Naive thymus-derived CD4-positive, alpha-beta T cell (primary cell): Measurements from ENCODE around the gene CHCHD10. TPM values are rescaled to one million over a fixed set of nuclear protein-coding genes. Genes with fewer than 3 reads are reported as not detected.

Source experiments
- ATAC-seq: fragments of 150-1000 bp; cut with Tn5 transposase; 2 replicates; pipeline ENCODE4 v1.10.0; 2021; ENCODE audit warnings: mild to moderate bottlenecking, moderate library complexity
- CTCF ChIA-PET: fragments of 350-600 bp; sonication (Branson Sonifier 250); formaldehyde crosslinking; loops from one replicate; lab custom pipeline; 2021; ENCODE audit warnings: antibody characterized with exemption; lab: Charles Lee
- POLR2A ChIA-PET: fragments of 350-600 bp; sonication (Branson Sonifier 250); formaldehyde crosslinking; loops from one replicate; lab custom pipeline; 2021; ENCODE audit warnings: antibody characterized with exemption, inconsistent platforms; lab: Charles Lee
- DNase-seq, 9 donors: peaks; one replicate each; pipeline versions ENCODE4 v3.0.0 to v3.0.0-alpha.2; 2020 to 2022; ENCODE audit warnings: mixed read lengths in 1 of 9
- H3K27ac ChIP-seq: one replicate; pipeline ENCODE4 v1.7.0; 2013; ENCODE audit warnings: mild to moderate bottlenecking, low read depth, low read length, moderate library complexity
- H3K27me3 ChIP-seq, 2 donors: one replicate each; pipeline ENCODE4 v1.7.0; 2013; ENCODE audit warnings: low read length in 2 of 2, mild to moderate bottlenecking in 2 of 2, moderate library complexity in 2 of 2; ENCODE audit not compliant: control insufficient read depth in 2 of 2, insufficient read depth in 2 of 2
- H3K36me3 ChIP-seq, 3 experiments: 1 replicate in 2 of 3; 2 replicates in 1 of 3; pipeline ENCODE4 v1.7.0; 2013; ENCODE audit warnings: low read length in 3 of 3, mild to moderate bottlenecking in 3 of 3, moderate library complexity in 1 of 3; ENCODE audit not compliant: insufficient read depth in 3 of 3, control insufficient read depth in 2 of 3
- H3K4me1 ChIP-seq, 2 donors: one replicate each; pipeline ENCODE4 v1.7.0; 2013; ENCODE audit warnings: low read length in 2 of 2, mild to moderate bottlenecking in 2 of 2, moderate library complexity in 1 of 2; ENCODE audit not compliant: control insufficient read depth in 2 of 2, insufficient read depth in 2 of 2
- H3K4me3 ChIP-seq: 2 replicates; pipeline ENCODE4 v1.7.0; 2013; ENCODE audit warnings: mild to moderate bottlenecking, low read length
- H3K9me3 ChIP-seq, 3 experiments: 1 replicate in 2 of 3; 2 replicates in 1 of 3; pipeline ENCODE4 v1.7.0; 2013; ENCODE audit warnings: low read length in 3 of 3; ENCODE audit not compliant: control insufficient read depth in 2 of 3
- H3K27ac Mint-ChIP-seq, 9 donors: one replicate each; pipeline ENCODE4 v1.8.0; 2020 to 2022; ENCODE audit warnings: mixed read lengths in 9 of 9, mild to moderate bottlenecking in 8 of 9, moderate library complexity in 5 of 9, inconsistent platforms in 2 of 9
- H3K27me3 Mint-ChIP-seq, 5 donors: one replicate each; pipeline ENCODE4 v1.8.0; 2021 to 2022; ENCODE audit warnings: mixed read lengths in 5 of 5, mild to moderate bottlenecking in 1 of 5
- H3K36me3 Mint-ChIP-seq, 5 donors: one replicate each; pipeline ENCODE4 v1.8.0; 2020 to 2022; ENCODE audit warnings: mixed read lengths in 5 of 5, mild to moderate bottlenecking in 3 of 5, inconsistent platforms in 1 of 5
- H3K4me1 Mint-ChIP-seq, 7 donors: one replicate each; pipeline ENCODE4 v1.8.0; 2020 to 2022; ENCODE audit warnings: mixed read lengths in 7 of 7, mild to moderate bottlenecking in 3 of 7, inconsistent platforms in 1 of 7
- H3K4me3 Mint-ChIP-seq, 10 donors: one replicate each; pipeline ENCODE4 v1.8.0; 2020 to 2022; ENCODE audit warnings: mild to moderate bottlenecking in 10 of 10, mixed read lengths in 10 of 10, moderate library complexity in 6 of 10, inconsistent platforms in 2 of 10
- H3K9me3 Mint-ChIP-seq, 11 donors: one replicate each; pipeline ENCODE4 v1.8.0; 2020 to 2022; ENCODE audit warnings: mixed read lengths in 11 of 11, mild to moderate bottlenecking in 4 of 11, inconsistent platforms in 1 of 11, moderate library complexity in 1 of 11
- intact Hi-C, 2 donors: fragments of 100-400 bp; cut with micrococcal nuclease; formaldehyde crosslinking; loops; one replicate each; pipeline ENCODE4 v1.15.1; 2023
- polyA plus RNA-seq, 2 donors: library from polyadenylated mRNA; unstranded; fragments of 300-500 nt; fragmentation: Illumina TruSeq; gene quantifications; one replicate each; pipeline ENCODE4 v1.2.3, GENCODE V29; 2021
- total RNA-seq, 6 experiments: library from RNA in 5 of 6; stranded (reverse) in 5 of 6; gene quantifications; 1 replicate in 5 of 6; 2 replicates in 1 of 6; pipeline ENCODE4 v1.2.3 and lab custom pipeline; 2021 to 2026

CHCHD10 gene
- total and polyA plus RNA-seq, 7 experiments from 2014 or later: 25.6 to 56.1 (median 42.2) TPM

DNA sequence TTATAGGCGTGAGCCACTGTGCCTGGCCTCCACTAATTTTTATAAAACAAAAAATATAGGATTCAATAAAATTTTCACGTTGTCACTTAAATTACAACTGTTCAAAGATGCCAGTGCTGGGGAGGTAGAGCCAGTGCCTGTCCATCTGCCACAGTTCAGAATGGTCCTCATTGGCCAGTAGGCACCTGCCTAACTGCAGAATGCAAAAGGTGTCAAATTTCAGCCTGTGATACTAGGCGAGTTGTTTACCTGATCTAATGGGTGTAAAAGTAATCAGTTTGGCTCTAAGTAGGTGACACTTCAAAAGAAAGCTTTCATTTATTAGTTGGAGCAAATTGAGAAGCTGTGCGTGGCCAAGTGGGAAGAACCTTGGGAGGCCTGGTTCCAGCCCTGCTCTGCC lies 21.3 kb upstream of the CHCHD10 start:
- H3K4me3 ChIP-seq: no peak overlapping the region
- CTCF ChIA-PET: interaction anchor here (0.5 to 1.5 kb wide), 4 partner anchors 20 to 212 kb away, joined by 3 read pairs; partner anchors contain the start of gene MIF
- H3K4me3 Mint-ChIP-seq: peak overlapping the region in 9 of 10 donors; percentile 8 to 94 (median 45)
- no peaks in the 10 kb centered on the region for H3K27me3 ChIP-seq
- no peaks in the 10 kb centered on the region for H3K27me3 Mint-ChIP-seq
- peaks cover 3 to 22% (median 7%) of the 10 kb centered on the region in 5 donors for H3K36me3 Mint-ChIP-seq
- POLR2A ChIA-PET: interaction anchor here (0.6 to 6.4 kb wide), 3 partner anchors 18 to 68 kb away, joined by 3 to 62 read pairs (median 4); partner anchors contain the start of genes CHCHD10, MMP11 and SLC2A11
- intact Hi-C loops: loop anchor here in 1 of 2 donors (5.0 kb wide), 1 partner anchor 68 kb away; the partner anchor contains the start of gene SLC2A11
- ATAC-seq (no peak), DNase-seq (no peak)
- no peaks in the 10 kb centered on the region for H3K9me3 Mint-ChIP-seq
- H3K4me1 ChIP-seq: peaks cover 11 to 16% of the 10 kb centered on the region in 2 donors
- peaks cover 0 to 35% (median 0%) of the 10 kb centered on the region in 3 experiments for H3K36me3 ChIP-seq
- H3K4me1 Mint-ChIP-seq: peaks cover 21 to 64% (median 55%) of the 10 kb centered on the region in 7 donors
- peak overlapping the region in 1 of 9 donors; percentile 25 for H3K27ac Mint-ChIP-seq
- no peaks in the 10 kb centered on the region for H3K9me3 ChIP-seq
- no peak overlapping the region for H3K27ac ChIP-seq

DNA sequence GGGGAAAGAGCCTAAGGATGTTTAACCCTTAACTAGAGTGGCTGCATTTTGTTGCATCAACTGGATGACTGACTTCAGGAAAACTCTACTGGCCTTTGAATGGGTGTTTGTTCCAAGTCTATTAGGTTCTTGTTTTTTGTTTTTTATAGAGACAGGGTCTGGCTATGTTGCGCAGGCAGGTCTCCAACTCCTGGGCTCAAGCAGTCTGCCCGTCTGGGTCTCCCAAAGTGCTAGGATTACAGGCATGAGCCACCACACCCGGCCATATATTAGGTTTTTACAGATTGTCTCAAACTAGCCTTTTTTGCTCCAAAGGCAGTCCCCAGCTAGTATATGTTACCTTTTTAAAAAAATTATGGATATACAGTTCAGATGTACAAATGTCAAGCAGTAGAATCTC lies 20.1 kb upstream of the CHCHD10 start:
- H3K4me3 ChIP-seq: peak overlapping the region; percentile 85
- H3K36me3 Mint-ChIP-seq: peaks cover 0 to 17% (median 2%) of the 10 kb centered on the region in 5 donors
- ATAC-seq (no peak), DNase-seq (no peak)
- ChIA-PET POLR2A (interaction anchor here (0.6 to 6.4 kb wide), 7 partner anchors 10 to 521 kb away, joined by 3 to 62 read pairs (median 7); partner anchors contain the start of genes CABIN1, CHCHD10, MIF and MMP11), CTCF (interaction anchor here (0.7 kb wide), 1 partner anchor 319 kb away, joined by 4 read pairs; no protein-coding TSS in a partner anchor)
- H3K27ac Mint-ChIP-seq: peak overlapping the region; percentile 74 to 97 (median 94)
- no peaks in the 10 kb centered on the region for H3K9me3 Mint-ChIP-seq
- peaks cover 17 to 63% (median 50%) of the 10 kb centered on the region in 7 donors for H3K4me1 Mint-ChIP-seq
- H3K27me3 Mint-ChIP-seq: no peaks in the 10 kb centered on the region
- peak overlapping the region; percentile 99 for H3K27ac ChIP-seq
- H3K27me3 ChIP-seq: no peaks in the 10 kb centered on the region
- intact Hi-C loops: loop anchor here (1.0 to 5.0 kb wide), 11 partner anchors 17 to 767 kb away; partner anchors contain the start of genes DERL3 (in 2 of the 2), CABIN1 (in 1 of the 2), CHCHD10 (in 1 of the 2) and GUCD1 (in 1 of the 2)
- peaks cover 11 to 17% of the 10 kb centered on the region in 2 donors for H3K4me1 ChIP-seq
- peak overlapping the region; percentile 81 to 94 (median 91) for H3K4me3 Mint-ChIP-seq
- H3K9me3 ChIP-seq: no peaks in the 10 kb centered on the region
- H3K36me3 ChIP-seq: peaks cover 0 to 23% (median 0%) of the 10 kb centered on the region in 3 experiments

DNA sequence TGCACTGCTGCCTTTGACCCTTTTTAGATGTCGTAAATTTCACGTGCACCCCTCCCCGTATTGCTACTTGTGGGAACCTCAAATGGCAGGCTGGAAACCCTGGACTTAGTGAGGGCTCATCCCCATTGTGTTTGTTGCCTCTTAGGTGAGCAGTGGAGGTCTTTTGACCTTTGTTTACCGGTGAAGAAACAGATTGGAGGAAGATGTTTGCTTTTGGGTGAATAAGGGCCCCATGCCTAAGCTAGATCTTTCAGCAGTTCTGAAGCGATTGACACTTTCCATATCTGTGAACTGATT lies 19.8 kb upstream of the CHCHD10 start:
- peak overlapping the region; percentile 81 to 94 (median 91) for H3K4me3 Mint-ChIP-seq
- DNase-seq (no peak), ATAC-seq (peak; percentile 37)
- H3K27ac Mint-ChIP-seq: peak overlapping the region; percentile 74 to 97 (median 94)
- peak overlapping the region; percentile 99 for H3K27ac ChIP-seq
- peaks cover 11 to 17% of the 10 kb centered on the region in 2 donors for H3K4me1 ChIP-seq
- POLR2A ChIA-PET: interaction anchor here (0.6 to 6.4 kb wide), 10 partner anchors 9 to 223 kb away, joined by 3 to 62 read pairs (median 6); partner anchors contain the start of genes CABIN1, CHCHD10, MIF and MMP11
- CTCF ChIA-PET: interaction anchor here (1.1 kb wide), 1 partner anchor 107 kb away, joined by 3 read pairs; the partner anchor contains the start of gene MIF
- peaks cover 0 to 15% (median 0%) of the 10 kb centered on the region in 5 donors for H3K36me3 Mint-ChIP-seq
- intact Hi-C loops: loop anchor here (1.0 to 5.0 kb wide), 11 partner anchors 16 to 768 kb away; partner anchors contain the start of genes DERL3 (in 2 of the 2), CABIN1 (in 1 of the 2), CHCHD10 (in 1 of the 2) and GUCD1 (in 1 of the 2)
- H3K27me3 ChIP-seq: no peaks in the 10 kb centered on the region
- H3K4me1 Mint-ChIP-seq: peaks cover 13 to 59% (median 47%) of the 10 kb centered on the region in 7 donors
- peaks cover 0 to 20% (median 0%) of the 10 kb centered on the region in 3 experiments for H3K36me3 ChIP-seq
- no peaks in the 10 kb centered on the region for H3K9me3 Mint-ChIP-seq
- H3K4me3 ChIP-seq: peak overlapping the region; percentile 85
- H3K27me3 Mint-ChIP-seq: no peaks in the 10 kb centered on the region
- H3K9me3 ChIP-seq: no peaks in the 10 kb centered on the region

DNA sequence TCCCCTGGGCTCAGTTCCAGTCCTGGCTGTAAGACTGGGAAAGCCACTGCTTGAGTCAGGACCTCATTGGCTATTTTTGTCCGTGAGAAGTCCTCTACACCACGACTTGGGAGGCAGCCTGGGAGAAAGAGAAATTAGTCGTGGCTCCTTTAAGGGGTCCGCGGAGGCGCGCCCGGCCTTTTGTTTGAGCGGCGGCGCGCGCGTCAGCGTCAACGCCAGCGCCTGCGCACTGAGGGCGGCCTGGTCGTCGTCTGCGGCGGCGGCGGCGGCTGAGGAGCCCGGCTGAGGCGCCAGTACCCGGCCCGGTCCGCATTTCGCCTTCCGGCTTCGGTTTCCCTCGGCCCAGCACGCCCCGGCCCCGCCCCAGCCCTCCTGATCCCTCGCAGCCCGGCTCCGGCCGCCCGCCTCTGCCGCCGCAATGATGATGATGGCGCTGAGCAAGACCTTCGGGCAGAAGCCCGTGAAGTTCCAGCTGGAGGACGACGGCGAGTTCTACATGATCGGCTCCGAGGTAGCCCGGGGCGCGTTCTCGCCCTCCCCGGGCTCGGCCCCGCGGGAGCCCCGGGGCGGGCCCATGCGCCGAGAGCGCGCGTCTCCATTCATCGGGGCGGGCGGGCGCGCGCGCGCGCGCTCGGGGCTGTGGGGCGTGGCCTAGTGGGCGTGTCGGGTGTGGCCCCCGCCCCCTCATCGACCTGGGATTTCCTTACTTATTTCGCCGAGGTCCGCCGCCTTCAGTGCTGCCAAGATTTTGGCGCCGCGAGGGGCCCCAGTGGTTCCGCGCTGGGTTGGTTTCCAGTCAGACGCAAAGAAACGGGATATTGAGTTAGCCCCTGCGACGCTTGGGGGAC lies 19.2 kb upstream of the CHCHD10 start, which contains the start of gene SMARCB1:
SMARCB1 (plus strand) TSS at position 215 of the 848 bp plus-strand sequence; CDS start at position 419, 204 bp downstream.
- H3K4me3 Mint-ChIP-seq: peak within 1 kb of the TSS; percentile 81 to 94 (median 91)
- ChIA-PET POLR2A (interaction anchor here (0.6 to 6.4 kb wide), 13 partner anchors 9 to 224 kb away, joined by 3 to 62 read pairs (median 5); partner anchors contain the start of genes CABIN1, CHCHD10, MIF and MMP11), CTCF (interaction anchor here (0.6 to 2.1 kb wide), 3 partner anchors 15 to 108 kb away, joined by 3 to 10 read pairs (median 3); partner anchors contain the start of genes MIF and MMP11)
- Histone ChIP-seq H3K4me3 (peak within 1 kb of the TSS; percentile 85), H3K27me3 (no peaks in the 10 kb centered on the region), H3K4me1 (peaks cover 11 to 17% of the 10 kb centered on the region in 2 donors), H3K36me3 (peaks cover 0 to 14% (median 0%) of the 10 kb centered on the region in 3 experiments), H3K9me3 (no peaks in the 10 kb centered on the region), H3K27ac (peak within 1 kb of the TSS; percentile 99)
- peaks cover 0 to 9% (median 0%) of the 10 kb centered on the region in 5 donors for H3K36me3 Mint-ChIP-seq
- DNase-seq (peak; percentile 80 to 90 (median 87)), ATAC-seq (peak; percentile 94)
- peaks cover 13 to 54% (median 41%) of the 10 kb centered on the region in 7 donors for H3K4me1 Mint-ChIP-seq
- no peaks in the 10 kb centered on the region for H3K9me3 Mint-ChIP-seq
- H3K27ac Mint-ChIP-seq: peak within 1 kb of the TSS; percentile 89 to 98 (median 96)
- intact Hi-C loops: loop anchor here (1.0 to 5.0 kb wide), 12 partner anchors 16 to 768 kb away; partner anchors contain the start of genes DERL3 (in 2 of the 2), MIF (in 2 of the 2), CABIN1 (in 1 of the 2) and CHCHD10 (in 1 of the 2)
- no peaks in the 10 kb centered on the region for H3K27me3 Mint-ChIP-seq

DNA sequence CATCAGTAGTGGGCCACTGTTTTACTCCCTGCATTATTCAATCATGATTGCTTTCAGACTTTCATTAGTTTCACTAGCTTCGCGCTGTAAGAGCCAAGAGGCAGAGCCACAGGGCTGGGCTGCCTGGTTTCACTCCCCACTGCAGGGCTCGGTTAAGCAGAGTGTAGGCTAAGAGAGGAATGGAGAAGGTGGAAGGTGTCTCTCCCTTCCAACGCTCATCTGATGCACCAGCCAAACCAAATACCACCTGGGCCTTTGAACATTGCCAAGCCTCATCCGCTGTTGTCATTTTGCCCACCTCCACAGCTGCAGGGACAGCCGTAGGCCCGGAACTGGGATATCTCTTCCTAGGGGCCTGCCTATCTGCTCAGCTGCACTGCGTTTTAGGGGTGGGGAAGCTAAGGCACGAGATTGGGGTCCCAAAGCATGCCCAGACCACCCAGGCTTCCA lies 18.5 kb upstream of the CHCHD10 start:
- DNase-seq (peak in 3 of 9 donors; percentile 22 to 49 (median 44)), ATAC-seq (no peak)
- H3K4me1 Mint-ChIP-seq: peaks cover 13 to 47% (median 39%) of the 10 kb centered on the region in 7 donors
- peak overlapping the region; percentile 89 to 98 (median 96) for H3K27ac Mint-ChIP-seq
- H3K27me3 Mint-ChIP-seq: no peaks in the 10 kb centered on the region
- H3K9me3 Mint-ChIP-seq: no peaks in the 10 kb centered on the region
- Histone ChIP-seq H3K4me1 (peaks cover 11 to 17% of the 10 kb centered on the region in 2 donors), H3K27ac (peak overlapping the region; percentile 99), H3K36me3 (peaks cover 0 to 7% (median 0%) of the 10 kb centered on the region in 3 experiments), H3K9me3 (no peaks in the 10 kb centered on the region), H3K27me3 (no peaks in the 10 kb centered on the region), H3K4me3 (peak overlapping the region; percentile 85)
- ChIA-PET POLR2A (interaction anchor here (0.6 to 6.4 kb wide), 11 partner anchors 15 to 127 kb away, joined by 3 to 62 read pairs (median 4); partner anchors contain the start of genes CHCHD10, MIF, MMP11 and ZNF70), CTCF (interaction anchor here (2.1 kb wide), 1 partner anchor 15 kb away, joined by 10 read pairs; the partner anchor contains the start of gene MMP11)
- peaks cover 0 to 4% (median 0%) of the 10 kb centered on the region in 5 donors for H3K36me3 Mint-ChIP-seq
- peak overlapping the region; percentile 81 to 94 (median 91) for H3K4me3 Mint-ChIP-seq
- intact Hi-C loops: loop anchor here (1.0 to 5.0 kb wide), 5 partner anchors 35 to 371 kb away; partner anchors contain the start of genes MIF (in 1 of the 2), SLC2A11 (in 1 of the 2) and ZNF70 (in 1 of the 2)
